Thyroid gland (tissue), 4 donors: ENCODE results near the gene FAH. TPM values are rescaled to one million over a fixed set of nuclear protein-coding genes. Genes with fewer than 3 reads are reported as not detected.

Experiments
- DNase-seq, 2 donors: peaks; one replicate each; pipeline ENCODE4 v3.0.0-alpha.2; 2019
- H3K27ac ChIP-seq, 3 donors: fragments of 200-600 bp; sonication (generic); 1 replicate in 2 of 3; 2 replicates in 1 of 3; pipeline ENCODE4 v1.5.1; 2016 to 2019; ENCODE audit warnings: mild to moderate bottlenecking in 1 of 3, moderate library complexity in 1 of 3
- H3K27me3 ChIP-seq: fragments of 200-600 bp; sonication (generic); one replicate; pipeline ENCODE4 v1.5.1; 2019
- H3K36me3 ChIP-seq, 2 donors: fragments of 200-600 bp; sonication (generic); one replicate each; pipeline ENCODE4 v1.5.1; 2016 to 2019
- H3K4me1 ChIP-seq, 2 donors: fragments of 200-600 bp; sonication (generic); one replicate each; pipeline ENCODE4 v1.5.1; 2017 to 2019
- H3K4me3 ChIP-seq, 3 donors: fragments of 200-600 bp; sonication (generic); replicated peaks in 1 of 3; 1 replicate in 2 of 3; 2 replicates in 1 of 3; pipeline ENCODE4 v1.5.1; 2016; ENCODE audit warnings: mild to moderate bottlenecking in 1 of 3
- H3K9me3 ChIP-seq: fragments of 200-600 bp; sonication (generic); one replicate; pipeline ENCODE4 v1.5.1; 2017
- CTCF ChIP-seq, 6 experiments: fragments of 200-600 bp in 3 of 6; fragments of 450-650 bp in 3 of 6; sonication (generic) in 3 of 6; IDR thresholded peaks; one replicate each; pipeline ENCODE4 v1.5.1; 2016 to 2019; ENCODE audit warnings: antibody characterized with exemption in 6 of 6, mild to moderate bottlenecking in 2 of 6, inconsistent platforms in 1 of 6, moderate library complexity in 1 of 6
- POLR2A ChIP-seq, 2 donors: fragments of 450-650 bp; IDR thresholded peaks; one replicate each; pipeline ENCODE4 v1.6.1; 2017; ENCODE audit warnings: antibody characterized with exemption in 2 of 2, mild to moderate bottlenecking in 2 of 2, moderate library complexity in 1 of 2
- WGBS, 2 donors: methylation state at CpG; one replicate each; pipeline ENCODE4 v1.1.5; 2017; 5-methylcytosine and 5-hydroxymethylcytosine counted together
- intact Hi-C: fragments of 100-400 bp; cut with DNase I; formaldehyde crosslinking; loops from one replicate; pipeline ENCODE4 v1.15.1; 2023
- total RNA-seq, 4 donors: library from RNA; depleted of rRNA; stranded (reverse); fragments of >200 nt; gene quantifications; one replicate each; pipeline ENCODE4 v1.2.3, GENCODE V29; 2016

Gene FAH
- total RNA-seq, 4 donors from 2014 or later: 14.0 to 30.2 (median 21.2) TPM

GRCh38 chr15:80208758-80209734 lies 56.2 kb downstream of the FAH start:
- intact Hi-C loops: no loop called here
- no peaks in the 10 kb centered on the region for H3K36me3 ChIP-seq
- no peak for DNase-seq
- H3K9me3 ChIP-seq: no peaks in the 10 kb centered on the region
- TF ChIP-seq POLR2A (IDR thresholded peaks at IDR 0.05): no peak
- TF ChIP-seq CTCF (IDR thresholded peaks at IDR 0.05): no peak
- H3K4me1 ChIP-seq: no peaks in the 10 kb centered on the region
- H3K27me3 ChIP-seq: no peaks in the 10 kb centered on the region
- no peak overlapping the region for H3K4me3 ChIP-seq
- H3K27ac ChIP-seq: no peak overlapping the region
- 90 to 92% methylated on average over 10 to 11 of the region's 11 CpGs for WGBS, 2 donors

GRCh38 chr15:80210611-80211573 lies 58.1 kb downstream of the FAH start:
- no peaks in the 10 kb centered on the region for H3K36me3 ChIP-seq
- DNase-seq: no peak
- H3K27me3 ChIP-seq: no peaks in the 10 kb centered on the region
- H3K27ac ChIP-seq: no peak overlapping the region
- no peak overlapping the region for H3K4me3 ChIP-seq
- 71 to 80% methylated on average over 12 of the region's 12 CpGs for WGBS, 2 donors
- H3K9me3 ChIP-seq: no peaks in the 10 kb centered on the region
- intact Hi-C loops: no loop called here
- peaks cover 0 to 3% of the 10 kb centered on the region in 2 donors for H3K4me1 ChIP-seq
- TF ChIP-seq CTCF (IDR thresholded peaks at IDR 0.05) (no peak), POLR2A (IDR thresholded peaks at IDR 0.05) (no peak)

- Histone ChIP-seq H3K9me3 (no peaks in the 10 kb centered on the region), H3K4me1 (peaks cover 0 to 3% of the 10 kb centered on the region in 2 donors), H3K27me3 (no peaks in the 10 kb centered on the region), H3K4me3 (no peak overlapping the region), H3K27ac (no peak overlapping the region), H3K36me3 (no peaks in the 10 kb centered on the region)
- intact Hi-C loops: no loop called here
- TF ChIP-seq CTCF (IDR thresholded peaks at IDR 0.05) (no peak), POLR2A (IDR thresholded peaks at IDR 0.05) (no peak)
- no peak for DNase-seq
- 68 to 82% methylated on average over 1 of the region's 1 CpG for WGBS, 2 donors
These were observed 59.2 kb downstream of the FAH start for GRCh38 chr15:80211976-80212375.

DNA sequence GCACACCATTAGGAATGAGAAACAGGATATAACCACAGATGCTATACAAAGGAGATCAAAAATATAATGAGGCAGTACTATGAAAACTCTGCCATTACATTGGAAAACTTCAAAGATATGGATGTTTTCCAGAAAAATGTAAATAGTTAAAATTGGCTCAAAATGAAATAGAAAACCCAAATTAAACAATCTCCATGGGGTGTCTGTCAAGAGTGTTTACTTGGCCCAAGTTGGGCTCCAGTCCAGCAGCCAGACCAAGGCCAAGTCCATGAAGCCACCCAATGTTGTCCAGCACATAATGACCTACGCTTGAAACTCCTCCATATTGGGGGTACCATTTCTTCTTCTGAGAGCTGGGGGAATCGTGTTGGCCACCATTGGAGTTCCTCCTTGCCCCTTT lies 62.1 kb downstream of the FAH start:
- H3K36me3 ChIP-seq: no peaks in the 10 kb centered on the region
- DNase-seq: no peak
- H3K27ac ChIP-seq: no peak overlapping the region
- H3K4me1 ChIP-seq: peaks cover 0 to 3% of the 10 kb centered on the region in 2 donors
- no peaks in the 10 kb centered on the region for H3K27me3 ChIP-seq
- no peaks in the 10 kb centered on the region for H3K9me3 ChIP-seq
- H3K4me3 ChIP-seq: no peak overlapping the region
- intact Hi-C loops: no loop called here
- WGBS, 2 donors: 82 to 87% methylated on average over 2 of the region's 2 CpGs
- TF ChIP-seq POLR2A (IDR thresholded peaks at IDR 0.05) (no peak), CTCF (IDR thresholded peaks at IDR 0.05) (no peak)
